ENCODE measurements around the gene FHOD3.

FHOD3 gene

DNA sequence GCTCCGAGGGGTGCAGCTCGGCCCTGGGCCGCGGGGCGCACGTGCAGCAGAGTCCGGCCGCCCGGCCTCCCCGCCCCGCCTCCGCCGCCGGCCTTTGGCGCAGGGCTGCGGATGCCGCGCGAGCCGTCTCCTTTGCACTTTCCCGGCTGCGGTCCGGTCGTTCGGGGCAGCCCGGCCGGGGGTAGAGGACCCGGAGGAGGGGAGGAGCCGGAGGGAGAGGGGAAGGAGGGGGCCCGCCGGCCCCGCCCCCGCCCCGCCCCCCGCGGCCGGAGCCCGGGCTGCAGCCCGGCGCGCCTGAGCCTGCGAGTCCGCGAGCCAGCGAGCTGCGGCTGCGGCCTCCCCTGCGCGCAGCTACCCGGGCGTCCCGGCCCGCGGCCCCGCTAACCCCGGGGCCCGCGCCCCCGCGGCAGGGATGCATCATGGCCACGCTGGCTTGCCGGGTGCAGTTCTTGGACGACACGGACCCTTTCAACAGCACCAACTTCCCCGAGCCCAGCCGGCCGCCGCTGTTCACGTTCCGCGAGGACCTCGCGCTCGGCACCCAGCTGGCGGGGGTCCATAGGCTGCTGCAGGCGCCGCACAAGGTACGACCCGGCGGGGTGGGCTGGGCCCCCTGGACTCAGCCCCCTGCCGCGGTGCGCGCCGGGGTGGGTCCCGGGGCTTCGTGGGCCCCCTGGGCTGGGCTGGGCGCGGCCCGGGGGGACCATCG, at the start of gene FHOD3:
TSS of gene FHOD3 (plus strand) at position 297 of the 709 bp plus-strand sequence. CDS start at position 420, 123 bp downstream.
- peak; percentile 79 for DNase-seq

GRCh38 chr18:36249392-36249791, 48.1 kb upstream of the FHOD3 start:
- DNase-seq, result no peak

GRCh38 chr18:36250827-36251226, 46.7 kb upstream of the FHOD3 start:
- no peak for DNase-seq

GRCh38 chr18:36255072-36255698, 42.3 kb upstream of the FHOD3 start:
- no peak for DNase-seq

DNA sequence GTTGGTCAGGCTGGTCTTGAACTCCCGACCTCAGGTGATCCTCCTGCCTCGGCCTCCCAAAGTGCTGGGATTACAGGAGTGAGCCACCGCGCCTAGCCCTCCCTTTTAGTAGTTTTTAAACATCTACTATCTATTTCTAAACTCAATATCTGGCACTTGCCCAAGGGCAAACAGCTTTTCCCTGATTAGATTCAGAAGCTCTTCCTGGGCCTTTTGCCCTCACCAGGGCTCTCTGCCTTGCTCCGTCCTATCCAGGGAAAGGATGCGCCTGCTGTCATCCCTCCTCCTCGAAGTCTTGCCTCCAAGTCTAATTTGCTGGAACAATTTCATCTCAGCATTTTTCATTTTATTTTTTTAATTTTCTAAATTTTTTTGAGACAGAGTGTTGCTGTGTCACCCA, 41.4 kb upstream of the FHOD3 start:
- no peak for DNase-seq

DNA sequence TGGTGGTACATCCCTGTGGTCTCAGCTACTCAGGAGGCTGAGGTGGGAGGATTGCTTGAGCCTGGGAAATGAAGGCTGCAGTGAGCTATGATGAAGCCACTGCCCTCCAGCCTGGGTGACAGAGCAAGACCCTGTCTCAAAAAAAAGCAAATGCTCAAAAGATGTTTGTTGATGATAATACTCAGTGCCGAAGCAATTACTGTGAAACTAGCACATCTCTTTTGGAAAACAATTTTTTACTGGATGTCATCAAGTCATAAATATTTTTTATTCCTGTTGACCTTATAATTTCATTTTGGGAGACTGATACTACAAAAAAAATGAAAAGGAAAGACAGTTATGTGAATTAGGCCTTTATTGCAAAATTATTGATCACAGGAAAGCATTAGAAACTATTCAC, 34.5 kb upstream of the FHOD3 start:
- DNase-seq, result no peak

DNA sequence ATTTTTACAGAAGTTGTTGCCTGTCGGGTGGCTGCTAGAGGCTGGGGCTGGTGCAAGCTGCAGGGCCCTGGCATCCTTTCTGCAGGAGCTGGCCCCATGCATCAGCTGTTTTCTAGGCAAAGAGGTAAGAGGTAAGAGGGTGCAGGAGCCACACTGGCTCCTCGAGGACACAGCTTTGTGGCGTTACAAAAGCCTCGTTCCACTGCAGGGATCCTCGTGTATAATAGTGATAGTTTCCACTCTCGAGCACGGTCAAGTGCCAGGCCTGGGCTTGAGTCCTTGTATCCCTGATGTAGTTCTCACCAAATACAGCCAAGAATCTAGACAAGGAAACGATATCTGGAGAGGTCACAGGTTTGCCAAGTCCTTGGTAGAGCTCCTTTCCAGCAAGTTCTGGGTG, 33.2 kb upstream of the FHOD3 start:
- DNase-seq, result no peak

GRCh38 chr18:36265015-36265414, 32.5 kb upstream of the FHOD3 start:
- DNase-seq, result no peak

- DNase-seq, result no peak
Measured at GRCh38 chr18:36269157-36269556, 28.4 kb upstream of the FHOD3 start.

GRCh38 chr18:36271153-36271552, 26.4 kb upstream of the FHOD3 start:
- DNase-seq, result no peak

DNA sequence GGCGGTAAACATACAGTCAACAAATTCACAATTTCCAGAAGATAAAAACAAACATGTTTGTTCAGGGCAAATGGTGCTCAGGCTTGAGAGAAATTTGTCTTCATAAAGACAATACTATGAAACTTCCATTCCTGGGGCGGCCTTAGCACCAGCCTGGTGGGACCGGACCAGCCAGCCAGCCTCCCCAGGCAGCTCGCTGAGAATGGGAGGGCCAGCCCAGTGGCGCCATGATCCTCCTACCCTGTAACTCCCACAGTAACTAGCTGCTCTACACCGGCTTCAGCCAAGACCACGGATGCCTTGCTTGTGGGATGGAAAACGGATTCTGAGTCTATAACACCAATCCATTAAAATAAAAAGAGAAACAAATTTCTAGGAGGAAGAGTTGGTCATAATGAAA, 24.2 kb upstream of the FHOD3 start:
- no peak for DNase-seq

DNA sequence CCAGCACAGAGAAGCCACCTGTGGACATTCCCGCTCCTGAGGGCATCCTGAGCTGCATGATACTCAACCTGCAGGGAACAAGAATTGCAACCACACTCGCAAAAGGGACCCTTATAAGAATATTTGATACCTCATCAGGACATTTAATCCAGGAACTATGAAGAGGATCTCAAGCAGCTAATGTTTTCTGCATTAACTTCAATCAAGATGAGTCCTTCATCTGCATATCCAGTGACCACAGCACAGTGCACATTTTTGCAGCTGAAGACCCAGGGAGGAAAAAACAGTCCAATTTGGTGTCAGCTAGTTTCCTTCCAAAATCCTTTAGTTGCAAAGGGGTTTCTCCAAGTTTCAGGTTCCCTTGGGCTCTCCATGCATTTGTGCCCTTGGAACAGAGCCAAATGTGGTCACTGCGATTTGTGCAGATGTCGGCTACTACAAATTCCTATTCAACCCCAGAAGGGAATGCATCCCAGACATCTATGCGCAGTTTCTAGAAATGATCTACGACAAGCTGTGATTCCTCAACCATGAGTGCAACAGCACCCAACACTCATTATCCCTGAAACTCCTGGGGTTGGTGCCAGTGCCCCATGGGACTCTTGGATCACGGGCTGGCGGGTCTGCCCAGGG, 23.3 kb upstream of the FHOD3 start:
- DNase-seq, result no peak

- DNase-seq, result no peak
Measured at GRCh38 chr18:36275561-36275960, 22.0 kb upstream of the FHOD3 start.

GRCh38 chr18:36279001-36279400, 18.5 kb upstream of the FHOD3 start:
- no peak for DNase-seq

DNA sequence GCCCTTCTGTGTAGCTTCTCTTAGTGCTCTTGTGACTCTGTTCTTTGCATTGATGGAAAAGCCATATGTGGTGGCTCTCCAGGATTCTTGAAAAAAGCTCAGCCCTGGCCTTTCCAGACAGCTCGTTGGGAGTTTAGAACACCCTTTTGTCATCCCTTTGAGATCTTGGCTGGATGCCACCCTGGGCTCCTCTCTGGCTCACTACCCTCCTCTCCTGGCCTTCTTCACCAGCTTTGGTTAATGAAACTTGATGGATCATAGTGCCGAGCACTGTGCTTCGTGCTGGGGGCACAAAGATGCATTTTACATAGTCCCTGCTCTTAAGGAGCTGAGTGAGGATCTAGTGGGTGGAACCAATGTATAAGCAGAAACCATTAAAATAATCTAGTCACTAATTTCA, 15.6 kb upstream of the FHOD3 start:
- DNase-seq, result peak; percentile 20

DNA sequence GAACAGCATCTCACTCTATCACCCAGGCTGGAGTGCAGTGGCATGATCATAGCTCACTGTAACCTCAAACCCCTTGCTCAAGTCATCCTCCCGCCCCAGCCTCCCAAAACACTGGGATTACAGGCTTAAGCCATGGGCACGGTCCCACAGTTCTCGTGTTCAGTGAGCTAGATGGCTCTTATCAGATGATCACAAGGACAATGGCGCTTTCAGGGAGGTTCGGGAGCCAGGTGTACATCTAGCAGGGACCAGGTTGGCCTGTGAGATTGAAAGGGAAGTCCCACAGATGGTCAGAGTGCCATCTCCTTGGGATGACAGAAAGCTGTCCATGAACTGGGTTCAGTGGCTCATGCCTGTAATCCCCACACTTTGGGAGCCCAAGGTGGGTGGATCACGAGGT, 14.1 kb upstream of the FHOD3 start:
- DNase-seq, result no peak

DNA sequence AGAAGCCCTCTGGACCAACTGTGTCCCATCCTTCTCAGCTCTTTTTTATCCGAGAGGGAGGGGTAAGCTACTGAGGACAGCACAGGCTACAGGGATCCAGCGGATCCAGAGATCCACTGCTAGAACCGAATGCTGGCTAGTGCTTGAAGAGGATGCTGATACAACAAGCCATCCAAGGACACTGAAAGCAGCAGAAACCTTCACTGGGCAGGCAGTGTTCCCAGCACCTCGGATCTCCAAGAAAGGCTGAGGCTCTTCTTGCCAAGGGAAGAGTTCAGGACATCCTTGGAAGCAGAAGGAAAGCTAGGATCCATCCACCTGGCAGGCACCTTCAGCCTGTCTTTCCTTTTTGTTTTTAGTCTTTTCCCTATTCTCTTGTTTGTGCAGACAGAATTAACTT, 13.2 kb upstream of the FHOD3 start:
- no peak for DNase-seq

GRCh38 chr18:36284671-36285295, 12.7 kb upstream of the FHOD3 start:
- peak; percentile 71 for DNase-seq

DNA sequence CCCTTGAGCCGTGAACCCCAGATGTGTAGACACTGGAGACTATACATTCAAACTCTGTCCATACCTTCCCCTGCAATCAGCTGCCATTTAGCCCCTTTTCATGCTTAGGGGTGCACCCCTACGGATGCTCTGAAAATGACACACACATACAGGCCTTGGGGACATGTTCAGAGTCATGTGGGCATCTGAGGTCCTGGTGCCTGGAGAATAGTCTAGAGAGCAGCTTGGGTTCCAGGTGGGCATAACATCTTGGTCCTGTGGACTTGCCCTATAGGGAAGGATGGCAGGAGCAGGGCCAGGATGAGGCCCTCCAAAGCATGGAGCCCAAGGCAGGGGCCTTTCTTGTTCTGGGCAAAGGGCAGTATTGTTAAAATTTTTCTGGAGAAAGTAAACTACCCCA, 9.9 kb upstream of the FHOD3 start:
- no peak for DNase-seq

- no peak for DNase-seq
Measured at GRCh38 chr18:36288689-36289088, 8.8 kb upstream of the FHOD3 start.

DNA sequence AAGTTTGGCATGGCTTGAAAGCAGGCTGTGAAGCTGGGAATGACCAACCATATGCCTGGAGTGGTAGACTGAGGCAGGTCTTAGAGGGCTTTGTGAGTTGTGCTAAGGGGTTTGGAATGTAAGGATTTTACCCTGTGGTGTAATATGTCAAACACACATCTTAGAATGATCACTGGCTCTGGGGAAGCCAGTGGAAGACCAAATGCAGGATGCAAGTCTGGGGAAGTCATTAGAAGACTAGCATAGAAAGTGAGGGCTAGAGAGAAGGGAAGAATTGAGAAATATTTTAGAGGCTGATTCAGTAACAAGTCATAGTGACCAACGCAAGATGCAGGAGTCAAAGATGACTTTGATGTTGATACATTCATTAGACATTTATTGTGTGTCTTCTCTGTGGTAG, 3.5 kb upstream of the FHOD3 start:
- peak; percentile 54 for DNase-seq

DNA sequence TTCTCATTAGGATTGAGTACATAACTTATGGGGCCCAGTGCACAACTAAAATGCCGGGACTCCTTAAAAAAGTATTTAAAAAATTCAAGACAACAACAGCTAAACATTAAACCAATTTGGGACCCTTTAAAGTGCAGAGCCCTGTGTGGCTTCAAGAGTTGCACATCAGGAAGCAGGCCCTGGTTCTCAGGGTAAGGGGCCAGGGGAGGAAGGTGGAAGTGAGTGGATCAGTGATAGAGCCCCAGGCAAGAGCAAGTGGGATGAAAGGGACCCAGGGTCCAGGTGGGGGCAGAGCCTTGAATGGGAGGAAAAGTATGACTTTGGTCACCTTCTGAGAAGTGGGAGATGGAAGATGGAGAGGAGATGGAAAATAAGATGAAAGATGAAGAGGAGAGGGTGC, 2.3 kb upstream of the FHOD3 start:
- DNase-seq, result no peak

DNA sequence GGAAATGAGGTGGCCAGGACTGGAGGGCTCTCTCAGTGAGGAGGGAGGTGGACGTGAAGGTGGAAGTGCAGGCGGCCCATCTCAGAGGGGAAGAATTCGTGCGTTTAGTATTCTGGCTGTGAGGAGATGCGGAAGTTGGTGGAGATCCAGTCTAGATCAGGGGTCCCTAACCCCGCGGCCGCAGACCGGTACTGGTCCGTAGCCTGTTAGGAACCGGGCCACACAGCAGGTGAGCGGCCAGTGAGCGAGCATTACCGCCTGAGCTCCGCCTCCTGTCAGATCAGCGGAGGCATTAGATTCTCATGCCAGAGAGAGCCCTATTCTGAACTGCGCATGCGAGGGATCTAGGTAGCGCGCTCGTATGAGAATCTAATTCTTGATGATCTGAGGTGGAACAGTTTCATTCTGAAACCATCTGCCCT, 1.6 kb upstream of the FHOD3 start:
- DNase-seq, result no peak
